G401 (cell line): ENCODE data around the gene CXADR. TPM values are rescaled to one million over a fixed set of nuclear protein-coding genes. Genes with fewer than 3 reads are reported as not detected.
"Not testable (repeated sequence)": the region's sequence is repeated elsewhere in the genome, so short reads cannot be mapped to it uniquely, and the experiment has no call there.

ENCODE experiments used
- DNase-seq: peaks from one replicate; pipeline ENCODE4 v3.0.0-alpha.2; 2015; ENCODE audit warnings: low spot score
- in situ Hi-C: cut with HindIII; loops from 2 replicates; pipeline ENCODE4 v1.10.0; 2016; ENCODE audit warnings: low sequenced_read_pairs, mixed read lengths
- total RNA-seq: library from RNA; depleted of rRNA; stranded (reverse); fragments of >200 nt; shearing (Covaris generic); gene quantifications from 2 replicates; pipeline ENCODE4 v1.2.3, GENCODE V29; 2014; rRNA removed

The CXADR gene
- 127 and 137 TPM in 2 replicates for total RNA-seq

- in situ Hi-C loops, result no loop called here
- peak; percentile 76 for DNase-seq
These were observed at the start of gene CXADR for GRCh38 chr21:17512253-17513213. Gene CXADR, plus strand, starts transcription at chr21:17513043. Its CDS starts 87 bp downstream, at chr21:17513130.

DNA sequence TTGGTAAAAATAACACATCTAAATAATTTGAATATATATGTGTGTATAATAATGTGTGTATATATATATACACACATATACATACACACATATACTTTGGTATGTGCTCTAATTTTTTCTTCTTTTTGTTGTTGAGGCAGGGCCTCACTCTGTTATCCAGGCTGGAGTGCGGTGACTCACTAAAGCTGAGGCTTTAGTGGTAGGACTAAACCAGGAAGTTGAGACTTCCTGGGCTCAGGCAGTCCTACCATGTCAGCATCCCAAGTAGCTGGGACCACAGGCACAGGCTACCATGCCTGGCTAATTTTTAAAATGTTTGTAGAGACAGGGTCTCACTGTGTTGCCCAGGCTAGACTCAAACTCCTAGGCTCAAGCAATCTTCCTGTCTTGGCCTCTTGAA lies 46.7 kb upstream of the CXADR start:
- DNase-seq, result no peak
- in situ Hi-C loops, result no loop called here

- in situ Hi-C loops, result no loop called here
- DNase-seq, result no peak
These were observed 45.5 kb upstream of the CXADR start for GRCh38 chr21:17467392-17467791.

- DNase-seq, result no peak
- in situ Hi-C loops, result no loop called here
These were observed 45.0 kb upstream of the CXADR start for GRCh38 chr21:17467829-17468228.

DNA sequence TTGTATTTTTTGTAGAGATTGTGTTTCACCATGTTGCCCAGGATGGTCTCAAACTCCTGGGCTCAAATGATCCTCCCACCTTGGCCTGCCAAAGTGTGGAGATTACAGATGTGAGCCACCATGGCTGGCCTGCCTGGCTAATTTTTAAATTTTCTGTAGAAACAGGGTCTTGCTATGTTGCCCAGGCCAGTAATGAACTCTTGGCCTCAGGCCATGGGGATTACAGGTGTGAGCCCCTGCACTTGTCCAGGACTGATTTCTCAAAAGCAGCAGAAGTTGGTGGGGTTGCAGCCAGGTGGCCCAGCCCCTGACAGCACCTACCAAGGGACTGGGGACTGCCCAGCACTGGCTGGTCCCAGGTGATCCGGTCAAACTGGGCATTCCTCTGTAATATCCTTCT lies 44.1 kb upstream of the CXADR start:
- in situ Hi-C loops, result no loop called here

DNA sequence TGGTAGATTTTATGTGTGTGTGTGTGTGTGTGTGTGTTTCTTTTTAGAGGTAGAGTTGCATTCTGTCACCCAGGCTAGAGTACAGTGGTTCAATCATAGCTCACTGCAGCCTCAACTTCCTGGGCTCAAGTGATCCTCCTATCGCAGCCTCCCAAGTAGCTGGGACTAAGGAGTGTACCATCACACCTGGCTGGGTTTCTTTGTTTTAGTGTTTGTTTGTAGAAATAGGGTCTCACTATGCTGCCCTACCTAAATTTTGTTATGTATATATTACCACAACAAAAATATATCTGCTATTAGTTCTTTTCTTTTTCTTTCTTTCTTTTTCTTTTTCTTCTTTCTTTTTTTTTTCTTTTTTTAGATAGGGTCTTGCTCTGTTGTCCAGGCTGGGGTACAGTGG lies 43.1 kb upstream of the CXADR start:
- in situ Hi-C loops, result no loop called here
- no peak for DNase-seq

More for the DNA sequence above, 44.1 kb upstream of the CXADR start:
- no peak for DNase-seq

DNA sequence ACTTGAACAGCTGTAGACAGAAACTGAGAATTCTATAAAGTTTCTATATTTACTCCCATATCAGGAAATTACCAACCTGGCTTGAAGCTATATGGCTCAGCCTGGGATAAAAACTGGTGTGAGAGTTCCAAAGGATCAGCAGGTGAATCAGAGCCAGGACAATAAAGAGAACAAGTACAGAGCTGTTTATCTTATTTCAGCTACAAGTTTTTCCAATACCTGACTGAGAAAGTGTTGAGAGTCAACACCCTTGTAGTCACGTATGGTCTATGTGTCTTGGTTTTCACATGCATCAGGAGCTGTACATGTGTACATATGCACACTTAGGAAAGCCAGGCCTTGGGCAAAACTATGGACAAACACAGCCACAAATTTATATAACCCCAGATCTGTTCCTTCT lies 40.7 kb upstream of the CXADR start:
- DNase-seq, result no peak
- in situ Hi-C loops, result no loop called here

DNA sequence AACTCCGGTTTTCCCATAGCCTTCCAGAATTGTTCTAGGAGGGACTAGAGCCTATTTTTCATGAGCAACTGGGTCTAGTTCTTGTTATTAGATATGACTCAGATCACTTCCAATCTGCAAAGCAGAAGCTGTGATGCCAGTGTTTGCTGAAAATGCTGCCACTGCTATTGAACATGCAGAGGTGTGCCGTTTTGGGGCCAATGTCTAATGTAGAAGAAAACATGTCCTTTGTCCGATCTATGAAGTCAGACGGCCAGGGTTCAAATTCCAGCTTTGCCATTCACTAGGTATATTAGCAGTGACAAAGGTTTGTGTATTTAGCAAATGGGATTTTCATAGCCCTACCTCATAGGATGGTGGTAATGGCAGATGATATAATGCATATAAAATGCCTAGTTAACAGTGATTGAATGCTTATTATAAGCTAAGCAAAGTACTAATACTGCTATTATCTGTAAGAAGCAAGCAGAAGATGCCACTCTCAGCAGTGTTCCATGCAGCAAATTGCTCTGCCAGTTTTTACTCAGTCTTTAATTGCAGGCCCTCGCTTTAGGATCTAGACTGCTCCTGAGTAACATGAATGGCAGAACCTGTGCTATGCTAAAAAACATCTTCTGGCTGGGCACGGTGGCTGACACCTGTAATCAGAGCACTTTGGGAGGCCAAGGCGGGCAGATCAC lies 40.1 kb upstream of the CXADR start:
- no peak for DNase-seq
- in situ Hi-C loops, result no loop called here

DNA sequence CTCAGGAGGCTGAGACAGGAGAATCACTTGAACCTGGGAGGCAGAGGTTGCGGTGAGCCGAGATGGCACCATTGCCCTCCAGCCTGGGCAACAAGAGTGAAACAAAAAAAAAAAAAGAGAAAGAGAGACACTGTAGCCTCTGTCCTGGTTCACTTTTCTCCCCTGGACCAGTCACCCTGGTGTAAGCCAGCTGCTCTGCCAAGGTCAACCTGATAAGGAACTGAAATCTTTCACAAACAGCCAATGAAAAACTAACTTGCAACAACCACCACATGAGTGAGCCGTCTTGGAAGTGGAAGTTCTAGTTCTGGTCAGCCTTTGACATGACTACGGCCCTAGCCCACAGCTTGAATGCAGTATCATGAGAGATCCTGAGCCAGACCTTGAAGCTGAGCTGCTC lies 36.8 kb upstream of the CXADR start:
- DNase-seq, result no peak
- in situ Hi-C loops, result no loop called here

DNA sequence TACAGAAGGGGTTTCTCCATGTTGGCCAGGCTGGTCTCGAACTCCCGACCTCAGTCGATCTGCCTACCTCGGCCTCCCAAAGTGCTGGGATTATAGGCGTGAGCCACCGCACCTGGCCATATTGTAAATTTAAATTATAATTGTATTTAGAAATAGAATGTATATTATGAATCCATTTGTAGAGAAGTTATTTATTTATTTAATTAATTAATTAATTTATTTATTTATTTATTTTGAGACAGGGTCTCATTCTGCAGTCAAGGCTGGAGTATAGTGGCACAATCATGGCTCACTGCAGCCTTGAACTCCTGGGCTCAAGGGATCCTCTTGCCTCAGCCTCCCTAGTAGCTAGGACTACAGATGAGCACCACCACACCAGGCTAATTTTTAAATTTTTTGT lies 34.7 kb upstream of the CXADR start:
- DNase-seq, in situ Hi-C loops: not testable (repeated sequence)

GRCh38 chr21:17479606-17480005 lies 33.2 kb upstream of the CXADR start:
- no peak for DNase-seq
- in situ Hi-C loops, result no loop called here

- in situ Hi-C loops, result no loop called here
- DNase-seq, result no peak
These were observed 29.9 kb upstream of the CXADR start for GRCh38 chr21:17482928-17483327.

GRCh38 chr21:17488620-17489019 lies 24.2 kb upstream of the CXADR start:
- no peak for DNase-seq
- in situ Hi-C loops, result no loop called here

- in situ Hi-C loops, DNase-seq: not testable (repeated sequence)
These were observed 23.3 kb upstream of the CXADR start for GRCh38 chr21:17489565-17489964.

GRCh38 chr21:17491716-17492414 lies 21.0 kb upstream of the CXADR start:
- no peak for DNase-seq
- in situ Hi-C loops, result no loop called here

GRCh38 chr21:17492415-17493168 lies 20.3 kb upstream of the CXADR start:
- in situ Hi-C loops, result no loop called here
- no peak for DNase-seq

- in situ Hi-C loops, result no loop called here
- no peak for DNase-seq
These were observed 18.8 kb upstream of the CXADR start for GRCh38 chr21:17494051-17494450.

GRCh38 chr21:17495680-17496079 lies 17.2 kb upstream of the CXADR start:
- in situ Hi-C loops, result no loop called here

GRCh38 chr21:17497316-17497715 lies 15.5 kb upstream of the CXADR start:
- DNase-seq, result no peak
- in situ Hi-C loops, result no loop called here

More at GRCh38 chr21:17495680-17496079, 17.2 kb upstream of the CXADR start:
- DNase-seq, result peak; percentile 86
